GM23248 (cell line): ENCODE results near the gene ZNF839. TPM values are rescaled to one million over a fixed set of nuclear protein-coding genes. Genes with fewer than 3 reads are reported as not detected.
"Not testable (repeated sequence)": the region's sequence is repeated elsewhere in the genome, so short reads cannot be mapped to it uniquely, and the experiment has no call there.

ENCODE experiments used
- DNase-seq: peaks from one replicate; pipeline ENCODE4 v3.0.0-alpha.2; 2015
- H2AFZ ChIP-seq: fragments of 200-600 bp; sonication (generic); 2 replicates; pipeline ENCODE4 v1.6.1; 2016; ENCODE audit warnings: antibody characterized with exemption
- H3F3A ChIP-seq: fragments of 200-600 bp; sonication (generic); 2 replicates; pipeline ENCODE4 v1.6.1; 2016; ENCODE audit warnings: mild to moderate bottlenecking, antibody characterized with exemption, mixed run types; ENCODE audit not compliant: insufficient read depth
- H3K27ac ChIP-seq: fragments of 200-600 bp; sonication (generic); 2 replicates; pipeline ENCODE4 v1.5.1; 2016; ENCODE audit warnings: mild to moderate bottlenecking
- H3K27me3 ChIP-seq: fragments of 200-600 bp; sonication (generic); replicated peaks from 2 replicates; pipeline ENCODE4 v1.6.1; 2016; ENCODE audit warnings: mild to moderate bottlenecking; ENCODE audit not compliant: insufficient read depth
- H3K36me3 ChIP-seq: fragments of 200-600 bp; sonication (generic); 2 replicates; pipeline ENCODE4 v1.6.1; 2016; ENCODE audit warnings: low read depth, mild to moderate bottlenecking
- H3K4me1 ChIP-seq: fragments of 200-600 bp; sonication (generic); 2 replicates; pipeline ENCODE4 v1.6.1; 2016; ENCODE audit warnings: mild to moderate bottlenecking; ENCODE audit not compliant: insufficient read depth
- H3K4me2 ChIP-seq: fragments of 200-600 bp; sonication (generic); one replicate; pipeline ENCODE4 v1.6.1; 2016; ENCODE audit warnings: mild to moderate bottlenecking; ENCODE audit not compliant: unreplicated experiment
- H3K4me3 ChIP-seq: fragments of 200-600 bp; sonication (generic); 2 replicates; pipeline ENCODE4 v1.5.1; 2016; ENCODE audit warnings: mild to moderate bottlenecking
- H3K79me2 ChIP-seq: fragments of 200-600 bp; sonication (generic); 2 replicates; pipeline ENCODE4 v1.6.1; 2016; ENCODE audit warnings: mild to moderate bottlenecking; ENCODE audit not compliant: insufficient read depth
- H3K9ac ChIP-seq: fragments of 200-600 bp; sonication (generic); 2 replicates; pipeline ENCODE4 v1.6.1; 2016; ENCODE audit warnings: mild to moderate bottlenecking
- H3K9me2 ChIP-seq: fragments of 200-600 bp; sonication (generic); 2 replicates; pipeline ENCODE4 v1.6.1; 2016; ENCODE audit warnings: mixed run types, mild to moderate bottlenecking, moderate library complexity; ENCODE audit not compliant: insufficient read depth
- H3K9me3 ChIP-seq: fragments of 200-600 bp; sonication (generic); one replicate; pipeline ENCODE4 v1.6.1; 2017; ENCODE audit warnings: low read depth
- H4K20me1 ChIP-seq: fragments of 200-600 bp; sonication (generic); 2 replicates; pipeline ENCODE4 v1.6.0; 2016; ENCODE audit not compliant: insufficient read depth
- EZH2 ChIP-seq: fragments of 200-600 bp; sonication (generic); IDR thresholded peaks from 2 replicates; pipeline ENCODE4 v1.6.1; 2018; ENCODE audit warnings: antibody characterized with exemption, mild to moderate bottlenecking; ENCODE audit not compliant: insufficient read depth, poor library complexity, severe bottlenecking
- EZH2phosphoT487 ChIP-seq: fragments of 200-600 bp; sonication (generic); IDR thresholded peaks from 2 replicates; pipeline ENCODE4 v1.6.1; 2018; ENCODE audit warnings: antibody characterized with exemption, moderate library complexity, mild to moderate bottlenecking, low read depth; ENCODE audit not compliant: insufficient read depth
- WGBS, 2 experiments: methylation state at CpG; one replicate each; pipeline ENCODE4 v1.1.6; 2015 to 2017; ENCODE audit warnings: low lambda C conversion rate in 2 of 2, low coverage in 1 of 2; ENCODE audit errors: missing lambda C conversion rate in 2 of 2; 5-methylcytosine and 5-hydroxymethylcytosine counted together
- in situ Hi-C: fragments of 300-500 bp; cut with MboI; formaldehyde crosslinking; loops from 2 replicates; pipeline ENCODE4 v1.15.0; 2020
- polyA plus RNA-seq: library from polyadenylated mRNA; unstranded; fragments of >200 nt; fragmentation: Nextera tagmentation; extraction: Ambion mirVana; gene quantifications from 2 replicates; pipeline ENCODE4 v1.2.1, GENCODE V29; 2016
- total RNA-seq: library from RNA; depleted of rRNA; stranded (reverse); fragments of >200 nt; shearing (Covaris generic); gene quantifications from 2 replicates; pipeline ENCODE4 v1.2.3, GENCODE V29; 2014

The ZNF839 gene
- total and polyA plus RNA-seq, 2 experiments from 2014 or later: 4.2 to 8.4 TPM

DNA sequence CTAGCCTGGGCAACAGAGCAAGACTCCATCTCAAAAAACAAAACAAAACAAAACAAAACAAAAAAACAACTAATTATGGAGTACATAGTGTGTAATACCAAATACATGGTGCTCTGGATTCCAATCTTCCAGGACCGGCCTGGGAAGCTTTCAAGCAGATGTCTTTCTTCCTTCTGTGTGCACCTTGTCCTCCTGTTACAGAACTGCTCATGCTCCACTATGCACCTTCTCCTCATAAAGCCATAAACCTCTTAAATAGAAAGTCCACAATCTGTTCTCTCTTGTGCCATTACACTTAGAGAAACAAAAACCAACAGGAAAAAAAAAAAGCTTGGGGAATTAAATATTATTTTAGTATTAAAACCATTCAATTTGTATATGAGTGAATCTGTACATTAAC, 27.1 kb upstream of the ZNF839 start:
- Histone ChIP-seq H3K9ac (no peak overlapping the region), H2AFZ (no peak overlapping the region), H3K9me3 (no peaks in the 10 kb centered on the region), H3F3A (peaks cover 18% of the 10 kb centered on the region; the same call in 1 of the 2 replicates), H3K79me2 (peaks cover 98% of the 10 kb centered on the region), H3K27me3 (no peaks in the 10 kb centered on the region), H4K20me1 (no peaks in the 10 kb centered on the region), H3K4me1 (peaks cover 14% of the 10 kb centered on the region), H3K4me3 (no peak overlapping the region), H3K27ac (no peak overlapping the region), H3K36me3 (peaks cover 8% of the 10 kb centered on the region), H3K9me2 (no peaks in the 10 kb centered on the region), H3K4me2 (no peak overlapping the region)
- TF ChIP-seq EZH2: no peak
- TF ChIP-seq EZH2phosphoT487: no peak
- in situ Hi-C loops: no loop called here
- 90 to 95% methylated on average over 1 of the region's 1 CpG for WGBS, 2 experiments
- no peak for DNase-seq

DNA sequence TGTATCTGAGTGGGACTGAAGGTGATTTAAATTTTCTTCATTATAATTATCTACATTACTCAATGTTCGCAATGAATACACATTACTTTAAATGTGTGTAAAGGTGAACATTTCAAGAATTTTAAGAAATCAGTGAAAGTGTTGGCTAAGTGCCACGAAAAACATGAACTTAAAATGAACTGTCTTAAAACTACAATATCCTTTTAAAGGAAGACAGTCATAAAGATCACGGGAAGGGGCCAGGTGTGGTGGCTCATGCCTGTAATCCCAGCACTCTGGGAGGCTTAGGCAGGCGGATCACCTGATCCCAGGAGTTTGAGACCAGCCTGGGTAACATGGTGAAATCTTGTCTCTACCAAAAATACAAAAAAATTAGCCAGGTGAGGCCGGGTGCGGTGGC, 25.8 kb upstream of the ZNF839 start:
- no peak overlapping the region for H3K4me2 ChIP-seq
- peaks cover 14% of the 10 kb centered on the region for H3K4me1 ChIP-seq
- 89 to 90% methylated on average over 6 of the region's 6 CpGs for WGBS, 2 experiments
- no peaks in the 10 kb centered on the region for H4K20me1 ChIP-seq
- no peaks in the 10 kb centered on the region for H3K27me3 ChIP-seq
- in situ Hi-C loops: no loop called here
- H3K9me2 ChIP-seq: no peaks in the 10 kb centered on the region
- no peak overlapping the region for H2AFZ ChIP-seq
- peak; percentile 26 for DNase-seq
- peaks cover 100% of the 10 kb centered on the region for H3K79me2 ChIP-seq
- peaks cover 18% of the 10 kb centered on the region; the same call in 1 of the 2 replicates for H3F3A ChIP-seq
- H3K36me3 ChIP-seq: no peaks in the 10 kb centered on the region; the same call in 1 of the 2 replicates
- TF ChIP-seq EZH2phosphoT487 (no peak), EZH2 (no peak)
- H3K27ac ChIP-seq: no peak overlapping the region
- no peak overlapping the region for H3K9ac ChIP-seq
- H3K9me3 ChIP-seq: no peaks in the 10 kb centered on the region
- no peak overlapping the region for H3K4me3 ChIP-seq

GRCh38 chr14:102295270-102295669, 24.3 kb upstream of the ZNF839 start:
- peak overlapping the region; percentile 40 for H3K4me2 ChIP-seq
- peak overlapping the region; percentile 39 for H3K27ac ChIP-seq
- H2AFZ ChIP-seq: peak overlapping the region; percentile 16; the same call in 1 of the 2 replicates
- H3F3A ChIP-seq: peaks cover 18% of the 10 kb centered on the region; the same call in 1 of the 2 replicates
- H3K4me1 ChIP-seq: peaks cover 14% of the 10 kb centered on the region
- TF ChIP-seq EZH2phosphoT487: no peak
- TF ChIP-seq EZH2: no peak
- H3K4me3 ChIP-seq: 0 out of 2 replicates have a peak overlapping the region, but pooled peaks have one; percentile 6
- no peaks in the 10 kb centered on the region for H3K27me3 ChIP-seq
- H3K9me2 ChIP-seq: no peaks in the 10 kb centered on the region
- peaks cover 100% of the 10 kb centered on the region for H3K79me2 ChIP-seq
- peak; percentile 51 for DNase-seq
- no peaks in the 10 kb centered on the region for H3K9me3 ChIP-seq
- 41 to 51% methylated on average over 3 of the region's 3 CpGs for WGBS, 2 experiments
- no peaks in the 10 kb centered on the region for H3K36me3 ChIP-seq
- in situ Hi-C loops: no loop called here
- peak overlapping the region; percentile 38; the same call in 1 of the 2 replicates for H3K9ac ChIP-seq
- H4K20me1 ChIP-seq: no peaks in the 10 kb centered on the region

DNA sequence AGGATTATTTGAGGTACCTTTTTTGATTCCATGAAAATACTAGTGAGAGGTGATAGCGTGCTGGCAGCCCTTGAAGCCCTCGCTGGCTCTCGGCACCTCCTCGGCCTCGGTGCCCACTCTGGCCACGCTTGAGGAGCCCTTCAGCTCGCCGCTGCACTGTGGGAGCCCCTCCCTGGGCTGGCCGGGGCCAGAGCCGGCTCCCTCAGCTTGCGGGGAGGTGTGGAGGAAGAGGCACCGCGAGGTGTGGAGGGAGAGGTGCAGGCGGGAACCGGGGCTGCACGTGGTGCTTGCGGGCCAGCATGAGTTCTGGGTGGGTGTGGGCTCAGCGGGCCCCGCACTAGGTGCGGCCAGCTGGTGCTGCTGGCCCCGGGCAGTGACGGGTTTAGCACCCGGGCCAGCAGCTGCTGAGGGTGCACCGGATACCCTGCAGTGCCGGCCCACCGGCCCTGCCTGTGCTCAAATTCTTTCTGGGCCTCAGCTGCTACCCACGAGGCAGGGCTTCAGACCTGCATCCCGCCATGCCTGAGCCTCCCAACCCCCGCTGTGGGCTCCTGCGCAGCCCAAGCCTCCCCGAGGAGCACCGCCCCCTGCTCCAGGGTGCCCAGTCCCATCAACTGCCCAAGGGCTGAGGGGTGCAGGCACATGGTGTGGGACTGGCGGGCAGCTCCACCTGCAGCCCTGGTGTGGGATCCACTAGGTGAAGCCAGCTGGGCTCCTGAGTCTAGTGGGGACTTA, 21.9 kb upstream of the ZNF839 start:
- H3K36me3 ChIP-seq: no peaks in the 10 kb centered on the region
- H3K4me3 ChIP-seq: no peak overlapping the region
- peaks cover 18% of the 10 kb centered on the region; the same call in 1 of the 2 replicates for H3F3A ChIP-seq
- no peak overlapping the region for H3K27ac ChIP-seq
- in situ Hi-C loops: no loop called here
- H3K9ac ChIP-seq: no peak overlapping the region
- H2AFZ ChIP-seq: no peak overlapping the region
- TF ChIP-seq EZH2 (no peak), EZH2phosphoT487 (no peak)
- no peaks in the 10 kb centered on the region for H4K20me1 ChIP-seq
- H3K4me2 ChIP-seq: no peak overlapping the region
- no peaks in the 10 kb centered on the region for H3K9me3 ChIP-seq
- H3K27me3 ChIP-seq: no peaks in the 10 kb centered on the region
- peaks cover 20% of the 10 kb centered on the region for H3K4me1 ChIP-seq
- no peak for DNase-seq
- H3K79me2 ChIP-seq: peaks cover 100% of the 10 kb centered on the region
- no peaks in the 10 kb centered on the region for H3K9me2 ChIP-seq
- 93 to 95% methylated on average over 19 to 33 of the region's 33 CpGs for WGBS, 2 experiments

DNA sequence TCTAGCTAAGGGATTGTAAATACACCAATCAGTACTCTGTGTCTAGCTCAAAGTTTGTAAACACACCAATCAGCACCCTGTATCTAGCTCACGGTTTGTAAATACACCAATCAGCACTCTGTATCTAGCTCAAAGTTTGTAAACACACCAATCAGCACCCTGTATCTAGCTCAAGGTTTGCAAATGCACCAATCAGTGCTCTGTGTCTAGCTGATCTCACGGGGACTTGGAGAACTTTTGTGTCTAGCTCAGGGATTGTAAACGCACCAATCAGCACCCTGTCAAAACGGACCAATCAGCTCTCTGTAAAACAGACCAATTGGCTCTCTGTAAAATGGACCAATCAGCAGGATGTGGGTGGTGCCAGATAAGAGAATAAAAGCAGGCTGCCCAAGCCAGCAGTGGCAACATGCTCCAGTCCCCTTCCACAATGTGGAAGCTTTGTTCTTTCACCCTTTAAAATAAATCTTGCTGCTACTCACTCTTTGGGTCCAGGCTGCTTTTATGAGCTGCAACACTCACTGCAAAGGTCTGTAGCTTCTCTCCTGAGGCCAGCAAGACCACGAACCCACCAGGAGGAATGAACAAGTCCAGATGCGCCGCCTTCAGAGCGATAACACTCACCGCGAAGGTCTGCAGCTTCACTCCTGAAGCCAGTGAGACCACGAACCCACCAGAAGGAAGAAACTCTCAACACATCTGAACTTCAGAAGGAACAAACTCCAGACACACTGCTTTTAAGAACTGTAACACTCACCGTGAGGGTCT, 21.1 kb upstream of the ZNF839 start:
- H4K20me1 ChIP-seq, H3K36me3 ChIP-seq, H3K27me3 ChIP-seq, H2AFZ ChIP-seq, H3K4me2 ChIP-seq, H3K9me3 ChIP-seq, H3K4me3 ChIP-seq, H3K9me2 ChIP-seq, in situ Hi-C loops, H3K9ac ChIP-seq, DNase-seq, H3K27ac ChIP-seq: not testable (repeated sequence)
- Histone ChIP-seq H3K4me1 (peaks cover 27% of the 10 kb centered on the region), H3K79me2 (peaks cover 100% of the 10 kb centered on the region), H3F3A (peaks cover 18% of the 10 kb centered on the region; the same call in 1 of the 2 replicates)
- 87 to 88% methylated on average over 12 of the region's 12 CpGs for WGBS, 2 experiments
